Stimulated activated effector memory CD8-positive, alpha-beta T cell treated with anti-CD3 and anti-CD28 coated beads, Interleukin-12 subunit alpha, Interleukin-12 subunit beta, amount 100 ng/mL, for 72 hours (primary cell): ENCODE measurements around the gene CLINT1.
"Not testable (repeated sequence)": the region's sequence is repeated elsewhere in the genome, so short reads cannot be mapped to it uniquely, and the experiment has no call there.

Experiments
- ATAC-seq: fragments of 150-1000 bp; cut with Tn5 transposase; 2 replicates; pipeline ENCODE4 v1.10.0; 2021
- DNase-seq, 2 donors: peaks; one replicate each; pipeline ENCODE4 v3.0.0; 2021 to 2022; ENCODE audit warnings: low spot score in 2 of 2
- H3K27ac Mint-ChIP-seq: one replicate; pipeline ENCODE4 v1.8.0; 2022; ENCODE audit warnings: mild to moderate bottlenecking, mixed read lengths
- H3K36me3 Mint-ChIP-seq: one replicate; pipeline ENCODE4 v1.8.0; 2022; ENCODE audit warnings: mild to moderate bottlenecking, mixed read lengths
- H3K4me1 Mint-ChIP-seq: one replicate; pipeline ENCODE4 v1.8.0; 2022; ENCODE audit warnings: mixed read lengths
- H3K4me3 Mint-ChIP-seq: one replicate; pipeline ENCODE4 v1.8.0; 2022; ENCODE audit warnings: mild to moderate bottlenecking, mixed read lengths
- H3K9me3 Mint-ChIP-seq: one replicate; pipeline ENCODE4 v1.8.0; 2022; ENCODE audit warnings: mixed read lengths

Gene CLINT1

DNA sequence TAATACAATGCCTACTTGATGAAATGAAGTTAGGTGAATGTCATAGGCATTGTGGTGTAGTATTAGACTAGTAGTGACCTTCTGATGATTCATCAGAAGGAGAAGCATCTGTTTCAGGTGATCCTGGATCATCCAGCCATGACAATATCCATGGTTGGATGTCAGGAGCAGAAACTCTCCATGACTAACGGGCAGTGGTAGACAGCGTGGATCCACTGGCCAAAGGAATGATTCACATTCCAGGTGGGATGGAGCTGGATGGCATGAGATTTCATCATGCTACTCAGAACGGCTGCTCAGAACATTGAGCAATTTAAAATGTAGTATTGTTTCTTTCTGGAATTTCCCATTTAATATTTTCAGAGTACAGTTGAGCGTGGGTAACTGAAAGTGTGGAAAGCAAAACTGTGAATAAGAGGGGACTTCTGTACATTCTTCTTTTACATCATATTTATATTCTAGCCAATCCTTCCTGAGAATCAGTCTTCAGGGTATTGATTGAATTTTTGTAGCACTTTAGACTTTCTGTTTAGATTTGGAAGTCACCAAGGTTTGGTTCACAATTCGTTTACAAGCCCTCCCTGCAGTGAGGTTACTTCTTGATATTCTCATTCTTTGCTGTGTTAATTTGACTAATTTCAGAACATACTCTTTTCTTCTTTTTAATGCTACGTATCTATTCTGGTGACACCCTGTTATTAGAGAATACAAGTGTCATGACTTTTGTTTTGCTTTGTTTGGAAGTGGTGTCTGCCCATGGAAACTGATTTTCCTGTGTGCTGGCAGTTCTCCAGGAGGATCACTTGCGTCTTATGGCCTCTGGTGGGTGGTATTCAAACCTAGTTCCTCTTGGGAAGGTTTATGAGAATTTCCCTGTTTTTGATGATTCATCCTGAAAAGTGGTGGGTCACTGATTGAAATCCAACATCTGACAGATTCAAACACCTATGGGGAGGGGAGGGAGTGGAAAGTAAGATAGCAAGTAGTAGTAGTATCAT is 12.2 kb upstream of the CLINT1 start:
- H3K4me1 Mint-ChIP-seq = peaks cover 17% of the 10 kb centered on the region

DNA sequence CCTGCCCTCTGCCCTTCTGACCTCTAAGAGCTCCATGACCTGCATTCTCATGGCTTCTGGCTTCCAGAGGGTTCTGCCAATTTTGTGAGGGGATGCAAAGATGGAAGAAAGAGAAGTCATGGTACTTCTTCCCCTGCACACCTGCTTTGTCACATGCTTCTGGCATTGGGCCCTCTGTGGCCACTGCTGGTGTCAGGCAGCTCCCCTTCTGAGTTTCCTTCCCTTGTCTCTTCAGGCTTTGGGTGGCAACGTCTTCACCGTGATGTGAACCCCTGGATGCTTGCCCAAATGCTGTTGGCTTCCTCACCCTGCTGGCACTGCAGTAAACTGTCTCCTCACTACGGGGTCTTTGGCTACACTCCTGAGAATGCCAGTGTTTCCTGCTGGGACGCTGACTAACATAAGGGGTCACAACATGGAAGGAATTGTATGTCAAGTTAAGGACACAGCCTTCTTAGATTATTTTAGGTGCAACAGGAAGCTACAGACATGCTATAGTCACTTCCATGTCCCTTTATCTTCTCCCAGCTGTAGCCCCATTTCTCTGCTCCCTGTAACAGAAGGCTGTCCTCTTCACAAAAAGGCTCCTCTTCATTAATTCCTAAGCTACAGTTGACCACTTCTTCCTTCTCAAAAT is 8.9 kb upstream of the CLINT1 start:
- ATAC-seq (no peak), DNase-seq (no peak)
- Mint-ChIP-seq H3K36me3 (no peaks in the 10 kb centered on the region), H3K4me3 (no peak overlapping the region), H3K9me3 (peaks cover 2% of the 10 kb centered on the region), H3K4me1 (peaks cover 13% of the 10 kb centered on the region), H3K27ac (no peak overlapping the region)

More for the DNA sequence above, 12.2 kb upstream of the CLINT1 start:
- DNase-seq = no peak
- Mint-ChIP-seq H3K27ac (peak overlapping the region; percentile 86), H3K36me3 (no peaks in the 10 kb centered on the region), H3K9me3 (peaks cover 2% of the 10 kb centered on the region), H3K4me3 (peak overlapping the region; percentile 11)
- peak; percentile 75 for ATAC-seq

DNA sequence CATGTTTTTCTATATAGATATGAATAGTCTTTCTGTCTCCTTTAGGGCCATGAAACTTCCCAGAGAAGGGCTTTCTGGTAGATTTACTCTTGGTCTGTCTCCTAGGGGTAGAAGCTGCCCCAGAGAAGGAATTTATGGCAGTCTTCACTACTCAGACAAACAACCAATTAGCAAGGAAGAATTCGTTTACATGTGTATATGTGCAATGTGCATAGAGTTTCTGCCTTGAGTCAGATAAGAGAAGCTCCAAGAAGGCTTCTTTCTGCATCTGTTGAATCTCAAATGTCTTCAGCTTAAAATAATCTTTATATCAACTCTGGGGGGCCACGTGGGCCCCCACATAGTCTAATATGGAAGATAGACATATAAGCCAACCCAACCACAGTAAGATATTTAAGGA is 7.6 kb upstream of the CLINT1 start:
- no peak for ATAC-seq
- no peak overlapping the region for H3K27ac Mint-ChIP-seq

DNA sequence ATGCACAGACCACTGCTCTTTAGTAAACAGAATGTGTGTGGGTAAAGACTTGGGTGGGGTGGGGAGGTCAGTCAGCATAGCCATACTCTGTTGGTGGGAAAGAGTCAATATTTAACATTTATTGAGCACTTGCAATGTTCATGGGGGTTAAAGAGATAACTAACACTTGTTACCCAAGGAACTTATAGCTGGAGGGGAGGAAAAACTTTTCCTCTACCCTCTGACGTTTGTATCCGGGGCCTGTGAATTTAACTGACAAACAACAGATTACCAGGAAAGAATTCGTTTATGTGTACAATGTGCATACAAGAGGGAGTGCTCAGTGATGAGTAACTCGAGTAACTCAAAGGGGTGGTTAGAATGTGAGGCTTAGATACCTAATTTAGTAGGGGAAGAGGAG is 6.8 kb upstream of the CLINT1 start:
- Mint-ChIP-seq H3K27ac (no peak overlapping the region), H3K9me3 (peaks cover 2% of the 10 kb centered on the region), H3K4me1 (peaks cover 18% of the 10 kb centered on the region), H3K36me3 (no peaks in the 10 kb centered on the region), H3K4me3 (no peak overlapping the region)
- DNase-seq (no peak), ATAC-seq (no peak)

More for the DNA sequence above, 7.6 kb upstream of the CLINT1 start:
- no peaks in the 10 kb centered on the region for H3K36me3 Mint-ChIP-seq
- H3K4me1 Mint-ChIP-seq = peaks cover 18% of the 10 kb centered on the region
- no peak for DNase-seq
- H3K9me3 Mint-ChIP-seq = peaks cover 2% of the 10 kb centered on the region
- no peak overlapping the region for H3K4me3 Mint-ChIP-seq

DNA sequence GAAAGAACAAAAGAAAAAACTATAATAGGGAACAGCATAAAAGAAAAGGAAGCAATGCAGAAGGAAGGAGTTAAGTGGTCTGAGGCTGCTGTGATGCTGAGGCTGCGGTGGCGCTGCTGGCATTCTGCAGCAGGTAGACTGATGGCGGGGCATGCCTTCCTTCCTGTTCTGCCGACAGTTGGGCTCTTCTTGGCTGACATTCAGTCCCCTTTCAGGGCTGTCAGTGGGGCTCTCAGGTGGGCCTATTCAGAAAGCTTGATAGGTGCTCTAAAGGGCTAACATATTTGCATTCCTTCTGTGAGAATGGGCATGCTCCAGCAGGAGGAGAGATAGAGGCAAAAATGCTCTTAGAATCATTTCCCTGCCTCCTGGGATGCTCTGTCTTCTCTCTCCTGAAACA is 5.1 kb upstream of the CLINT1 start:
- H3K36me3 Mint-ChIP-seq = peaks cover 2% of the 10 kb centered on the region
- DNase-seq (no peak), ATAC-seq (no peak)
- H3K27ac Mint-ChIP-seq = no peak overlapping the region
- H3K9me3 Mint-ChIP-seq = no peaks in the 10 kb centered on the region
- H3K4me1 Mint-ChIP-seq = peaks cover 28% of the 10 kb centered on the region
- H3K4me3 Mint-ChIP-seq = no peak overlapping the region

DNA sequence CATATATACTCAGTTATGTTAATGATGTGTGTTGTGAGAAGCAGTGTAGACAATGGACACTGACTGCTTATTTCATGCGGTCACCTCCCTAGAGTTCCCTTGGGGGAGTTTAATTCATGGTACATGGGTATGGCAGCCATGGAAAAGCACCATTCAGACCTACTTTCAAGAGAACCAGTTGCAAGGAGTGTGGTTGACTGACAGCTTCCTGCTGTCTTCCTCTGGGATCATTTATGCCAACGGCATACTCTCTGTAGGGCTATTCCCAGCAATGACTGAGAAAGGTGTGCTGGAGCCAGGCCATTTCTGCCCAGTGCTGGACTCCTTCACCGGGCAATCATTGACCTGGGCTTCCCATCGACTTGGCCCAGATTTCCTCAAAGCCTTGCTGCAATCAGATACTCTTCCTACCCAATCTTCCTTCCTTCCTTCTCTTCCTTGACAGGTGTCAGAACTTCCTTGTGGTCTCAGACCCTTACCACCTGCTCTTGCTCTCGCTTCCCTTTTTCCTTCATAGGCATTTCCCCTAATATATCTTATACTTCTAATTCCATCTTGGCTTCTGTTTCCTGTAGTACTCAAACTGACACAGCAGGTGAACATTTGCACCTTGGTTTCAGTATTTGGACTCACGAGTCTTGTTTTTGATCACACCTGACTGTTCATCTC is 3.4 kb upstream of the CLINT1 start:
- H3K9me3 Mint-ChIP-seq = no peaks in the 10 kb centered on the region
- H3K4me3 Mint-ChIP-seq = no peak overlapping the region

DNA sequence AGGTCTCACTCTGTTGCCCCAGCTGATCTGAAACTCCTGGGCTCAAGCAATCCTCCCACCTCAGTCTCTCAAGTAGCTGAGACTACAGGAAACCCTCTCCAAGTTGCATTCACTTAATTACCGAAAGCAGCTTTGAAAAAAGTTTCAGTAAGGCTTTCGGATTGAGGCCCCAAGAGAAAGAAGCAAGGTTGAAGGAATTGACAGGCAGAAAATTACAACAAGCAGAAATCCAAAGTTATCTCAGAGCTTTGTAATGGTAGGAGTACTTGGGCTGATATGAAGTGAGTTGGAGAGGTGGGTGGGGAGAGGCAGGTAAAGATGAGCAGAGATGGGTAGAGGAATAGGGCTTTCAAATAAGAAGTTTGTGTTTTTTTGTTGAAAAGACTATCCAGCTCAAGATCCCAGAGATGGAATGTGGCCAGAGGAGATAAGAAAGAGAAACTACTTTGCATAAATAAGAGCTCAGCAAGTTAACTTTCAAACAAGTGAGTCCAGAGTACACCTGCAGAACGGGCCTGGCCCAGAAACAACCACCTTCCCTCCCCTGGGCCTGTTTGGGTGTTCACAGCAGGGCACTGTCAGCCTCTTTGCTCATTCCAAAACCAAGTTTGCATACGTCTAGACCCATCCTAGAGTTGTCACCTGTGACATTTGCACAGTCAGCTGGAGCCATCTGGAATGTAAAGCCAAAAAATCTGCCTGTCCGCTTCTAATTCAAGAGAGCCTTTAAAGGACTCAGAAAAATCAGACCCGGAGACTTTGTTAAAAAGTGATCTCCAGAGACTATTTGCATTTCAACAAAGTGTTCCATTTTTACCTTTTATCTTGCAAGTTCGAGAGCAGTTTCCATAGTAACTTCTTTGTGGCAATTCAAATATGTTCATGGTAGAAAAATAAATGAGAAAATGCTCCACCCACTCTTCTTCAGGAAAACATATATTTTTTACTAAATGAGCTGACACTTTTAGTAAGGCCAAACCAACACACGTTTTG is 2.2 kb upstream of the CLINT1 start:
- Mint-ChIP-seq H3K36me3 (peaks cover 25% of the 10 kb centered on the region), H3K4me3 (peak overlapping the region; percentile 93), H3K9me3 (no peaks in the 10 kb centered on the region), H3K4me1 (peaks cover 45% of the 10 kb centered on the region), H3K27ac (no peak overlapping the region)
- ATAC-seq (peak; percentile 3), DNase-seq (no peak)

More for the DNA sequence above, 3.4 kb upstream of the CLINT1 start:
- DNase-seq = no peak
- no peak for ATAC-seq
- peaks cover 16% of the 10 kb centered on the region for H3K36me3 Mint-ChIP-seq
- H3K4me1 Mint-ChIP-seq = peaks cover 36% of the 10 kb centered on the region
- H3K27ac Mint-ChIP-seq = no peak overlapping the region

DNA sequence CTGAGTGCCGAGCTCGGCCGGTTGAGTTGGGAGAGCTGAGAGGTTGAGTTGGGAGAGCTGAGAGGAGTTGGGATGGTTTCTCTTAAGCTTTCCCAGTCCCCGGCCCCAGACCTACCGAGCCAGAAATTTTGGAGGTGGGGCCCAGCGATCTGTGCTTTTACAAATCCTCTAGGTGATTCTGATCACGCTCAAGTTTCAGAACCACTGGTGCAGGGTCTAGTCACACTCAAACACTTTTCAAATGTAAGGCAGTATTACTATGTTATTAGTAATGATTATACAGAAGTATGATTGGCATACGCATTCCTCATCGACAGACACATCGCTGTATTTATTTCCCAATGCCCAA is 256 bp upstream of the CLINT1 start:
- ATAC-seq (no peak), DNase-seq (no peak)
- Mint-ChIP-seq H3K4me3 (peak overlapping the region; percentile 93), H3K9me3 (no peaks in the 10 kb centered on the region), H3K4me1 (peaks cover 63% of the 10 kb centered on the region), H3K27ac (peak overlapping the region; percentile 98), H3K36me3 (peaks cover 38% of the 10 kb centered on the region)

DNA sequence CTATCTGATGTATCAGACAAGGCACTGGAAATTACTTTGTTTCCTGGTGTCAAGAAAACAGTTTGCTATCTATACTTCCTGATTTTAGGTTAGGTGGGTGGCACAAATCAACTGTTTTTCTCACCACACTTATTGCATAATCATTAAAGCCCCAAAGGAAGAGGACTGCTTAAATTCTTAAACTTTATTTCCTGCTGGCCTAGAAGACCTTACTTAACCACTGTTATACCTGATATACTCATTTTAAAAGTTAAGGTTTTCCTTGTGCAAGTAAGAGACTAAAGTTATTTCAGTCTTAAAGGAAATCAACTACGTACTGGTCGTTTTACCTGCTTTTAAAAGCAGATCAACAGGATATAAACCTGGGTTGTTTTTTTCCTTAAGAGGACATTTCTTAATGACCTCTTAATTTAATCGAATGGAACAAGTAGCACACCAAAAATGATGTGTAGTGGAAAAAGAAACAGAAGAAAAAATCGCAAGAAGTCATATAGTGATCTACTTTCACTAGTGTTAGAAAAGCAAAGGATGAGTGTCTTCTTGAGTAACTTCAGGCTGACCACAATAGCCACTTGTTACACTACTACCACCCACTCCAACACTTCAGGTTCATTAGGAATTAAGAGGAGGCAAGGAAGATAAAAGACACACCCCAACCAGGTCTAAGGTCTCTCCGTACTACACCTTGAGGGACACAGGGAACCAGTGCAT is 974 bp downstream of the CLINT1 start:
- peak; percentile 93 for ATAC-seq
- no peak for DNase-seq

DNA sequence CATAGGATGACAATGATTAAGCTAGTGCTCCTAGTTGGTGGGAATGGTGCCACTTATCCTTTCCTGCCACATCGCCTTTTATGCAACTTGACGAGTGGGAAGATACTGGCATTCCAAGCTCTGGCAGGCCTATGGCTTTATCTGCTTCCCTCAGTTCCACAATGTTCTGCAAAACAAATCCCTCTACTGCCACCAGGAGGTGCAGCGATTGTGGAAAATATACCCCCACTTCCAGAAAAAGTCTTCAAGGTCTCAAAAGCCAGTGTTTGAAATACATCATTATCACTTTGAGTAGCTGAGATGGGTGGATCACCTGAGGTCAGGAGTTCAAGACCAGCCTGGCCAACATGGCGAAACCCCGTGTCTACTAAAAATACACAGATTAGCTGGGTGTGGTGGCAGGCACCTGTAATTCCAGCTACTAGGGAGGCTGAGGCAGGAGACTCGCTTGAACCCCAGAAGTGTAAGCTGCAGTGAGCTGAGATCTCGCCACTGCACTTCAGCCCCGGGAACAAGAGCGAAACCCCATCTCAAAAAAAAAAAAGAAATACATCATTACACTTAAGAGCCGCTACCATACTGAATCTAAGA is 3.4 kb downstream of the CLINT1 start:
- Mint-ChIP-seq H3K4me3 (no peak overlapping the region), H3K27ac (no peak overlapping the region), H3K4me1 (peaks cover 62% of the 10 kb centered on the region), H3K9me3 (no peaks in the 10 kb centered on the region), H3K36me3 (peaks cover 42% of the 10 kb centered on the region)
- DNase-seq (no peak), ATAC-seq (no peak)

More for the DNA sequence above, 974 bp downstream of the CLINT1 start:
- peaks cover 40% of the 10 kb centered on the region for H3K36me3 Mint-ChIP-seq
- peak overlapping the region; percentile 98 for H3K27ac Mint-ChIP-seq
- no peaks in the 10 kb centered on the region for H3K9me3 Mint-ChIP-seq
- H3K4me3 Mint-ChIP-seq = peak overlapping the region; percentile 93
- peaks cover 73% of the 10 kb centered on the region for H3K4me1 Mint-ChIP-seq

DNA sequence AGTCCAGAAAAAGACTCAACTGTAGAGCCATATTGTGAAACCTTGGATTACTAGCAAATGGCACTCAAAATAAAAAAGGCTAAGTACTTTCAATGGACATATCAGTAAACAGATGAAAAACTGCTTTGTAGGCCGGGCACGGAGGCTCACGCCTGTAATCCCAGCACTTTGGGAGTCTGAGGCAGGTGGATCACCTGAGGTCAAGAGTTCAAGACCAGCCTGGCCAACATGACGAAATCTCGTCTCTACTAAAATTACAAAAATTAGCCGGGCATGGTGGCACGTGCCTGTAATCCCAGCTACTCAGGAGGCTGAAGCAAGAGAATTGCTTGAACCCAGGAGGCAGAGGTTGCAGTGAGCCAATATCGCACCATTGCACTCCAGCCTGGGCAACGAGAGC is 5.6 kb downstream of the CLINT1 start:
- H3K4me1 Mint-ChIP-seq = peaks cover 54% of the 10 kb centered on the region
- not testable (repeated sequence) for ATAC-seq, H3K27ac Mint-ChIP-seq, H3K4me3 Mint-ChIP-seq, DNase-seq, H3K9me3 Mint-ChIP-seq
- H3K36me3 Mint-ChIP-seq = peaks cover 41% of the 10 kb centered on the region

DNA sequence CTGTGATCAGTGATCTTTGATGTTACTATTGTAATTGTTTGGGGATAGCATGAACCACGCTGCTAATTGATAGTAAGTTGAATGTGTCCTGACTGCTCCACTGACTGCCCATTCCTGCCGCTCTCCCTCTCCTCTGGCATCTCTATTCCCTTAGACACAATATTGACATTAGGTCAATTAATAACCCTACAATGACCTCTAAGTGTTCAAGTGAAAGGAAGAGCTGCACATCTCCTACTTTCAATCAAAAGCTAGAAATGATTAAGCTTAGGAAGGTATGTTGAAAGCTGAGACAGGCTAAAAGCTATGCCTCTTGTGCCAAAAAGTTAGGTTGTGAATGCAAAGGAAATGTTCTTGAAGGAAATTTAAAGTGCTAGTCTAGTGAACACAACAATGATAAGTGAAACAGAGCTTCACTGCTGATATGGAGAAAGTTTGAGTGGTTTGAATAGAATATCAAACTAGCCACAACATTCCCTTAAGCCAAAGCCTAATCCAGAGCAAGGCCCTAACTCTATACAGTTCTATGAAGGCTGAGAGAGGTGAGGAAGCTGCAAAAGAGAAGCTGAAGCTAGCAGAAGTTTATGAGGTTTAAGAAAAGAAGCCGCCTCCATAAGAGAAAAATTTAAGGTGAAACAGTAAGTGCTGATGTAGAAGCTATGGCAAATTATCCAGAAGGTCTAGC is 12.9 kb downstream of the CLINT1 start:
- Mint-ChIP-seq H3K4me1 (peaks cover 15% of the 10 kb centered on the region), H3K27ac (peak overlapping the region; percentile 5), H3K4me3 (no peak overlapping the region), H3K9me3 (no peaks in the 10 kb centered on the region), H3K36me3 (peaks cover 30% of the 10 kb centered on the region)
- no peak for DNase-seq
- ATAC-seq = no peak

DNA sequence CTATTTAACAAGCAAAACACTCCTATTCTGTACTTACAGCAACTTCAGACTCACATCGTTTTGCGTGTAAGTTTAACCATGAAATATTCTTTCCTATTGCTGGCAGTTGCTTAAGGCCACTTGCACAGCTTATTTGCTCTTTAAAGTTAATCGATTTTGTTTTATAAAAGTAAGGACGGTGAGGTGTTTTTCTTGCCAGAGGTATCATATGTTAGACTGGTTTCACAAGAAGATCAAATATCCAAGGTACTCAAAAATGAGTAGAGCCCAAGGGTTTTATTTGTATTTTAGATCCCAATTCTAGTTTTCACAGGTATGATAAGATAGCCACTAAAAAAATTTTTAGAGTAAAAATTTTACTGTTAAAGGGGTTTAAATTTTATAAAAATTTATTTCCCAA is 16.2 kb downstream of the CLINT1 start:
- no peak for DNase-seq
- peaks cover 37% of the 10 kb centered on the region for H3K36me3 Mint-ChIP-seq
- H3K4me3 Mint-ChIP-seq = no peak overlapping the region
- H3K27ac Mint-ChIP-seq = no peak overlapping the region
- H3K9me3 Mint-ChIP-seq = no peaks in the 10 kb centered on the region
- peaks cover 17% of the 10 kb centered on the region for H3K4me1 Mint-ChIP-seq
- no peak for ATAC-seq
